Stimulated activated effector memory CD8-positive, alpha-beta T cell treated with anti-CD3 and anti-CD28 coated beads, Interleukin-12 subunit alpha, Interleukin-12 subunit beta, amount 100 ng/mL, for 72 hours (primary cell): ENCODE results near the gene GBF1.
A peak's percentile ranks its signal among the peaks of the same experiment; 100 is the strongest.
"Not testable (repeated sequence)": the region's sequence is repeated elsewhere in the genome, so short reads cannot be mapped to it uniquely, and the experiment has no call there.

Experiments used
- ATAC-seq: fragments of 150-1000 bp; cut with Tn5 transposase; 2 replicates; pipeline ENCODE4 v1.10.0; 2021
- DNase-seq, 2 donors: peaks; one replicate each; pipeline ENCODE4 v3.0.0; 2021 to 2022; ENCODE audit warnings: low spot score in 2 of 2
- H3K27ac Mint-ChIP-seq: one replicate; pipeline ENCODE4 v1.8.0; 2022; ENCODE audit warnings: mild to moderate bottlenecking, mixed read lengths
- H3K36me3 Mint-ChIP-seq: one replicate; pipeline ENCODE4 v1.8.0; 2022; ENCODE audit warnings: mild to moderate bottlenecking, mixed read lengths
- H3K4me1 Mint-ChIP-seq: one replicate; pipeline ENCODE4 v1.8.0; 2022; ENCODE audit warnings: mixed read lengths
- H3K4me3 Mint-ChIP-seq: one replicate; pipeline ENCODE4 v1.8.0; 2022; ENCODE audit warnings: mild to moderate bottlenecking, mixed read lengths
- H3K9me3 Mint-ChIP-seq: one replicate; pipeline ENCODE4 v1.8.0; 2022; ENCODE audit warnings: mixed read lengths

Gene GBF1

DNA sequence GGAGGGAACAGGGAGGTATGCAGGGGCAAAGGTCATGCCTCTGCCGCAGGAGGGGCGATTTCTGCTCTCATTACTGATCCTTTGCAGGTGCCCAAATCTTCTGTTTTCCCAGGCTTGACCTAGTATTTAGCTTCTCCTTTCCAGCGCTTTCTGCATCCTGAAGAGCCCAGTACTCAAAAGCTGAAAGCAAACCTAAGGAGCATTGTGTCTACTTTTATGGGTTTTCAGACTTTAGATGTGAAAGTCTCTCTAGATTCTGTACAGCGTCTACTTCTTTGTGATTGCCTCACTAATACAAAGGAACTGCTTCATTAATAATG lies 560 bp downstream of the GBF1 start:
- peaks cover 29% of the 10 kb centered on the region for H3K36me3 Mint-ChIP-seq
- peak overlapping the region; percentile 98 for H3K4me3 Mint-ChIP-seq
- peak overlapping the region; percentile 98 for H3K27ac Mint-ChIP-seq
- DNase-seq, result no peak
- peaks cover 45% of the 10 kb centered on the region for H3K4me1 Mint-ChIP-seq
- H3K9me3 Mint-ChIP-seq, result no peaks in the 10 kb centered on the region
- no peak for ATAC-seq

DNA sequence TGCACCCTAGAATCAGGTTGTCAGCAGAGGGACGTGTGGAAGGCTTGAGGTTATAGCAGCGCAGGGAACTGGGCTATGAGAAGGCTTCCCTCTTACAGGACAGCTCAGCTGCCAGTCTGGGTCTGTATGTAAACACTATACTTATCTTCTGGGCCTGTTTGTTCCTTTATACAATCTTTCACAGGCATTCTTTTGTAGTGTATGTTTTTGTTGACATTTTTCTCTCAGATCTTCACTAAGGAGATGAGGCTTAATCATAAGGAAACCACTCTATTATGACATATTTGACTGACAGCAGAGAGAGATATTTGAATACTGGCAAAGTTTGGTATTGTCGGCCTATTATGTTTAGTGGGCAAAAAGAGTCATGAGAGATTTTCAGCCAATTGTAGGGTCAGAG lies 929 bp downstream of the GBF1 start:
- no peaks in the 10 kb centered on the region for H3K9me3 Mint-ChIP-seq
- DNase-seq, result no peak
- no peak for ATAC-seq
- peaks cover 41% of the 10 kb centered on the region for H3K4me1 Mint-ChIP-seq
- peaks cover 33% of the 10 kb centered on the region for H3K36me3 Mint-ChIP-seq
- H3K27ac Mint-ChIP-seq, result peak overlapping the region; percentile 98
- H3K4me3 Mint-ChIP-seq, result peak overlapping the region; percentile 98

DNA sequence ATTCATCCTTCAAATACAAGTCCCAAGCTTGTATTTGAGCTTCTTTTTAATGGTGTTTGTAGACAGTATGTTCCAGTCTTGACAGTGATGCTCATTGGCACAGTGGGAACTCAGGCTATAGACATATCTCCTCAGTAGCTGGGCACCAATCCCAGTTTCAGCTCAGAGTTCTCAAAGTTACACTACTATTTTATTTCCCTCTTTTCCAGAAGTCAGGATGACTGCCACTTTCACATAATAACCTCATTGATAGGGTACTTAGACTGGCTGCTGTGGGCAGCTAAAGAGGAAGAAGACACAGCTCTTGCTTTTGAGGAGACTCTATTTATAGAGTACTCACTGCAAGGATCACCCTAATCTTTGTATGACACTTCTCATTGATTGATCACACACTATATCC lies 2.4 kb downstream of the GBF1 start:
- H3K4me3 Mint-ChIP-seq, result peak overlapping the region; percentile 98
- peaks cover 33% of the 10 kb centered on the region for H3K36me3 Mint-ChIP-seq
- DNase-seq (no peak), ATAC-seq (no peak)
- no peaks in the 10 kb centered on the region for H3K9me3 Mint-ChIP-seq
- peaks cover 38% of the 10 kb centered on the region for H3K4me1 Mint-ChIP-seq
- peak overlapping the region; percentile 98 for H3K27ac Mint-ChIP-seq

DNA sequence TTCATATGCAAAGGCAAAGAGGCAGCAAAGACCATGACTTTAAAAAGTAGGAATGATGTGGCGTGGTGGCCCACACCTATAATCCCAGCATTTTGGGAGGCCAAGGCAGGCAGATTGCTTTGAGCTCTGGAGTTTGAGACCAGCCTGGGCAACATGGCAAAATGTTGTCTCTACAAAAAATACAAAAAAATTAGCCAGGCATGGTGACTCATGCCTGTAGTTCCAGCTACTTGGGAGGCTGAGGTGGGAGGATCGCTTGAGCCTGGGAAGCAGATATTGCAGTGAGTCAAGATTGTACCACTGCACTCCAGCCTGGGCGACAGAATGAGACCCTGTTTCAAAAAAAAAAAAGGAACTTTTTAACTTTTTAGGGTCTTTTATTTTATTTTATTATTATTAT lies 7.2 kb downstream of the GBF1 start:
- not testable (repeated sequence) for DNase-seq, ATAC-seq, H3K4me3 Mint-ChIP-seq, H3K9me3 Mint-ChIP-seq, H3K27ac Mint-ChIP-seq
- peaks cover 33% of the 10 kb centered on the region for H3K36me3 Mint-ChIP-seq
- H3K4me1 Mint-ChIP-seq, result peaks cover 18% of the 10 kb centered on the region

DNA sequence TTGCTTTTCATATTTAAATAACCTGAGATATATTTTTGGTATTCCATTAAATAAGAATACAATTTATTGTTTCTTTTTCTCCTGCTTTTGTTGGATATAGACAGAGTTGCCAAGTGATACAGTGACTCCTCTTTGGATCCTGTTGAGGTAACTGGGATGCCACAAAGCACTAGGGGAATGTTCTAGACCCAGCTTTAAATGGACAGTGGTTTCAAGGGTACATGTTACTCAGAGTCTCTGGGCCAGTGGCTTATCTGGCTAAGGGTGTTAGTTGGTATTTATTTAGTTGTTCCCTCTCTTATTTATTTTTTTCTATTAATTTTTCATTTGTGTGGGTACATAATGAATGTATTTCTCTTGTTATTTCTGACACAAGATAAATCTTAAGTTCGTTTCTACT lies 9.1 kb downstream of the GBF1 start:
- peaks cover 42% of the 10 kb centered on the region for H3K36me3 Mint-ChIP-seq
- H3K9me3 Mint-ChIP-seq, result no peaks in the 10 kb centered on the region
- no peak overlapping the region for H3K27ac Mint-ChIP-seq
- no peak overlapping the region for H3K4me3 Mint-ChIP-seq
- DNase-seq (no peak), ATAC-seq (no peak)
- peaks cover 10% of the 10 kb centered on the region for H3K4me1 Mint-ChIP-seq

GRCh38 chr10:102255404-102255803 lies 10.1 kb downstream of the GBF1 start:
- DNase-seq (no peak), ATAC-seq (no peak)
- Mint-ChIP-seq H3K27ac (peak overlapping the region; percentile 23), H3K36me3 (peaks cover 50% of the 10 kb centered on the region), H3K4me3 (no peak overlapping the region), H3K9me3 (no peaks in the 10 kb centered on the region), H3K4me1 (peaks cover 10% of the 10 kb centered on the region)

DNA sequence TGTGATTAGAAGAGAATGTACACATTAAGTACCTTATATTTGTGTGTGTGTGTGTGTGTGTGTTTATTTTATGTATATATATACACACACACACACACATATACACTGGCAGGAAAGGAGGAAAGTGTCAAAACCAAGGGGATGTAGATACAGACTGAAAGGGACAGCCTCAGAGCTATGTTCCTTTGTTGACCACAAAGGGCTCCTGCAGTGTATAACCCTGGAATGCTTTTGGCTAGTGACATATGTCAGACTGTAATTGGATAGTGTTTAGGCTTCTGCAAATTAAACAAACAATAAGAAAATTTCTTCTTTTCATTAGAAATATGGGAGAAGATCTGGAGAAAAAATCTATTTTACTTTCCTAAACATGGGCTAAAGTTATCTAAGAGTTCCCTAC lies 15.9 kb downstream of the GBF1 start:
- peaks cover 20% of the 10 kb centered on the region for H3K4me1 Mint-ChIP-seq
- H3K9me3 Mint-ChIP-seq, result no peaks in the 10 kb centered on the region
- peaks cover 84% of the 10 kb centered on the region for H3K36me3 Mint-ChIP-seq
- no peak for ATAC-seq
- no peak for DNase-seq
- H3K4me3 Mint-ChIP-seq, result no peak overlapping the region
- no peak overlapping the region for H3K27ac Mint-ChIP-seq

DNA sequence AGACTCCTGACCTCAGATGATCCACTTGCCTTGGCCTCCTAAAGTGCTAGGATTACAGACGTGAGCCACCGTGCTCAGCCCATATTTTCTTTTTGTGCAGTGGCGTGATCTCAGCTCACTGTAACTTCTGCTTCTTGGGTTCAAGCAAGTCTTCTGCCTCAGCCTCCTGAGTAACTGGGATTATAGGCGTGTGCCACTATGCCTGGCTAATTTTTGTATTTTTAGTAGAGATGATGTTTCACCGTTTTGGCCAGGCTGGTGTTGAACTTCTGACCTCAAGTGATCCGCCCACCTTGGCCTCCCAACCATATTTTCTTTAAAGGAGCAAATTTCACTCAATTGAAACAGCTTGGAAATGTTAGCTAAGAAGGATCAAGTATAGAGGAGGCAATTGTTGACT lies 16.5 kb downstream of the GBF1 start:
- peaks cover 79% of the 10 kb centered on the region for H3K36me3 Mint-ChIP-seq
- no peak for DNase-seq
- no peak for ATAC-seq
- H3K9me3 Mint-ChIP-seq, result no peaks in the 10 kb centered on the region
- no peak overlapping the region for H3K4me3 Mint-ChIP-seq
- no peak overlapping the region for H3K27ac Mint-ChIP-seq
- peaks cover 26% of the 10 kb centered on the region for H3K4me1 Mint-ChIP-seq

DNA sequence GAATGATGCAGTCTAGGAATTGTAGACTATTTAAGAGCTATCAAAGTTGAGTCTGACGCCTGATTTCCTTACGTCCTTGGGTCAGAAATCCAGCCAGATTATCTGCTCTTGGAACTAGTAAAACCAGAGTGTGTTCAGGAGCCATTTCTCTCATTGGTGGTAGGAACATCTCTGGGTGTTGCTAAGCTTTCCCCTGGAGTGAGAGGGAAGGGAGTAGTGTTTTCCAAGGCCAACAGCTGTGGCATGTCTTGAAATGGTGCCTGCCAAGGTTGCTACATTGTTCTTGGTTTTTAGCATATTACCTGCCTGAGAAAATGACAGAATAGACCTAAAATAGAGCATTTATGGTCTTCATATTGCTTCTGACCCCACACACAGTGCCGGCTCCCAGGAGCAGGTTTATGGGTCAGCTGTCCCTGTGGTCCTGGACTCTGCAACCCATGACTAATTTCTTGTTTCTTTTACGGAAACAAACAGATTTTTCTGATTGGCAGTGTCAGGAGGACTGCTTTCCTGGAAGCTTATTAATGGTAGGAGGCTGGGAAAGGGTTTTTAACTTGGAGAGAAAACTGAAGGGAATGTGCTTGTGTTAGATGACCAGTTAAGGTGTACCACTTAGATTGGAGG lies 17.5 kb downstream of the GBF1 start:
- peaks cover 76% of the 10 kb centered on the region for H3K36me3 Mint-ChIP-seq
- ATAC-seq, result no peak

GRCh38 chr10:102264371-102264770 lies 19.0 kb downstream of the GBF1 start:
- Mint-ChIP-seq H3K27ac (no peak overlapping the region), H3K4me3 (no peak overlapping the region), H3K4me1 (peaks cover 51% of the 10 kb centered on the region), H3K9me3 (no peaks in the 10 kb centered on the region), H3K36me3 (peaks cover 64% of the 10 kb centered on the region)
- no peak for DNase-seq
- no peak for ATAC-seq

More for the DNA sequence above, 17.5 kb downstream of the GBF1 start:
- no peaks in the 10 kb centered on the region for H3K9me3 Mint-ChIP-seq
- DNase-seq, result no peak
- peak overlapping the region; percentile 32 for H3K27ac Mint-ChIP-seq
- H3K4me3 Mint-ChIP-seq, result no peak overlapping the region
- peaks cover 36% of the 10 kb centered on the region for H3K4me1 Mint-ChIP-seq

DNA sequence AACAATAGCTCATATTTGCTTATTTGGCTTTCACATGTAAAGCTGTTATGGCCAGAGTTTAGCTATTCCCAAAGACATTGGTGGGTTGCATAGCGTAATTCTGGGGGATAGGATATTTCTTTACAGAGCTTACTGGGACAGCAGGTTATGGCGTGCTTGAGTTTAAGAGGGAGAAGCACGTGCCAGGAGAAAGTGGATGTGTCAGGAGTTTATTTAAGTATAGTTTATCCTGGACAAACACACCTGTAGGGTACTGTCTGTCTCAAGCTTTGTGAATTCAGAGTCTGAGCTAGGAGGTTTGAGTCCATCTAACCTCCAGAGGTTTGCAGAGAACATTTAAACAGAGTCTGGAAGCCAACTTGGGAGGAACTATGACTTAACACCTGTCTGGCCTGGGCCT lies 21.3 kb downstream of the GBF1 start:
- H3K27ac Mint-ChIP-seq, result peak overlapping the region; percentile 73
- ATAC-seq (no peak), DNase-seq (no peak)
- peaks cover 44% of the 10 kb centered on the region for H3K36me3 Mint-ChIP-seq
- no peak overlapping the region for H3K4me3 Mint-ChIP-seq
- peaks cover 53% of the 10 kb centered on the region for H3K4me1 Mint-ChIP-seq
- no peaks in the 10 kb centered on the region for H3K9me3 Mint-ChIP-seq

- peaks cover 51% of the 10 kb centered on the region for H3K4me1 Mint-ChIP-seq
- DNase-seq, result no peak
- peak overlapping the region; percentile 4 for H3K4me3 Mint-ChIP-seq
- peak overlapping the region; percentile 86 for H3K27ac Mint-ChIP-seq
- no peaks in the 10 kb centered on the region for H3K9me3 Mint-ChIP-seq
- ATAC-seq, result peak; percentile 96
- H3K36me3 Mint-ChIP-seq, result peaks cover 44% of the 10 kb centered on the region
These were observed 22.4 kb downstream of the GBF1 start for GRCh38 chr10:102267748-102268147.

DNA sequence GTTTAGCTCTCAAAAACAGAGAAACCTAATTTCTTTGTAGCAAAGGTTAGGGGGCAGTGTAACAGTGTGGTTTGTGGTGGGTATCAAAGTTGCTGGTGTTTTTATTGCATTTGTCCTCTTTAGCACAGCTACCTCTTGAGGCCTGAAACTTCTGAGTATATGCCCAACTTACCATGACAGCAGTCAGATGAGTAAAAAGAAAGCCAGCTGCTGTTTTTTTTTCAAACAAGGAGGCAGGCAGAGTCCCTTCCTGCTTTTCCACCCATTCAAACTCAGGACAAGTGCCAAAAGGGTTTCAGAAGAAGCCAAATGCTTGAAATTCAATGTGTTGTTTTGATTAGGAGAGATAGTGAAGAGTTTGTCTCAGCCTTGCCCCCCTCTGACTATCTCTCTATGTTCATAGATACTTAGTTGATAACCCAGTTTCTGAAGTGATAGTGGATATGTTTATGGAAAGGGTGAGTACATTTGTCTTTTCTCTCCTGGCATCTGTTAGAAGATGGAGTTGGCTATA lies 23.1 kb downstream of the GBF1 start:
- Mint-ChIP-seq H3K4me3 (peak overlapping the region; percentile 4), H3K27ac (peak overlapping the region; percentile 86), H3K4me1 (peaks cover 45% of the 10 kb centered on the region), H3K36me3 (peaks cover 43% of the 10 kb centered on the region), H3K9me3 (no peaks in the 10 kb centered on the region)
- DNase-seq, result no peak
- peak; percentile 73 for ATAC-seq

- DNase-seq (no peak), ATAC-seq (no peak)
- Mint-ChIP-seq H3K36me3 (peaks cover 45% of the 10 kb centered on the region), H3K4me3 (no peak overlapping the region), H3K4me1 (peaks cover 47% of the 10 kb centered on the region), H3K27ac (peak overlapping the region; percentile 86), H3K9me3 (no peaks in the 10 kb centered on the region)
These were observed 23.7 kb downstream of the GBF1 start for GRCh38 chr10:102269017-102269416.

- Mint-ChIP-seq H3K36me3 (peaks cover 43% of the 10 kb centered on the region), H3K4me1 (peaks cover 13% of the 10 kb centered on the region), H3K27ac (no peak overlapping the region), H3K9me3 (no peaks in the 10 kb centered on the region), H3K4me3 (no peak overlapping the region)
- DNase-seq, result no peak
- ATAC-seq, result no peak
These were observed 28.7 kb downstream of the GBF1 start for GRCh38 chr10:102274062-102274461.

DNA sequence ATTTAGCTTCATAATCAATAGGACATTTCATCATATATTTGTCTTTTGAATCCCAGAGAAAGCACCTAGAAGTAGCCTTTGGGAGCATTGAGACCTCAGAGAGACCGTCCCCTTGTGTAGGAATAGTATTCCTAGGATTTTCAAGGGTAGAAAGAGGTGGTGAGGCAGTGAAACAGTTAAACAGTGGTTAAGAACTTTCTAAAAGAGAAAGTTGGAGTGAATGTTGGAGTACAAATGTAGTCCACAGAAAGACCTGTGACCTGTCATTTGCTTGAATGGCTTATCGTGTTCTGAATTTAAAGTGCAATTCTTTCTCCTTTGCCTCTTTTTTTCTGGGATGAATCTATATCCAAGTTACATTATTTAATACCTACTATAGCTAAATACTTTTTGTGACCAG lies 30.0 kb downstream of the GBF1 start:
- peaks cover 16% of the 10 kb centered on the region for H3K4me1 Mint-ChIP-seq
- H3K9me3 Mint-ChIP-seq, result no peaks in the 10 kb centered on the region
- no peak overlapping the region for H3K4me3 Mint-ChIP-seq
- H3K27ac Mint-ChIP-seq, result no peak overlapping the region
- peaks cover 43% of the 10 kb centered on the region for H3K36me3 Mint-ChIP-seq
- DNase-seq (no peak), ATAC-seq (no peak)

DNA sequence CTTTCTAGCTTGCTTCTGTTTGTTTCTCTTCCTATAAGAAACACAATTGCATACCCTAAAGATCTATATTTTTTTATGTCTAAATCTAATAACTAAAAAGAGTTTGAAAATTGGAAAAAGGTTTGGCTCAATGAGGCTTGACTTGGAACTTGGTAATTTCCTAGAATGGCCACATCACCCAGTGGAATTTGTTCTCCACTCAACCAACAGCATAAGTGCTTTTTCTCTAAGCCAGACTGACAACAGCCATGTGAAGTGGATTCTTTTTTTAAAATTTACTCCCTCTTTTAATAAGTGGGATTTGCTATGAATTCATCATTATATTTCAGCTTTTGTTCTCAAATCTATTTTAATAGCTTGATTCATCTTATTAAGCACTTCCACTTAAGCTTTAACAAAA lies 33.8 kb downstream of the GBF1 start:
- ATAC-seq (no peak), DNase-seq (no peak)
- no peaks in the 10 kb centered on the region for H3K9me3 Mint-ChIP-seq
- no peak overlapping the region for H3K4me3 Mint-ChIP-seq
- no peak overlapping the region for H3K27ac Mint-ChIP-seq
- peaks cover 29% of the 10 kb centered on the region for H3K36me3 Mint-ChIP-seq
- H3K4me1 Mint-ChIP-seq, result peaks cover 26% of the 10 kb centered on the region
